ENCODE measurements around the gene DCAF5. TPM values are rescaled to one million over a fixed set of nuclear protein-coding genes. Genes with fewer than 3 reads are reported as not detected.
A peak's percentile ranks its signal among the peaks of the same experiment; 100 is the strongest.

Gene DCAF5
- total and polyA plus RNA-seq, 3 experiments from 2014 or later, result 31.2 to 91.7 (median 32.9) TPM

GRCh38 chr14:69003626-69004025, 149.3 kb downstream of the DCAF5 start:
- H3K4me1 Mint-ChIP-seq, result no peaks in the 10 kb centered on the region
- peaks cover 0 to 5% (median 0%) of the 10 kb centered on the region in 3 donors for H3K36me3 Mint-ChIP-seq
- no peak for DNase-seq
- no peak overlapping the region for H3K27ac ChIP-seq (ENCODE audit: low read depth, low read length)
- ChIA-PET POLR2A (no interaction called here), CTCF (interaction anchor here (1.6 kb wide), 1 partner anchor 9 kb away, joined by 4 read pairs; no protein-coding TSS in a partner anchor)
- H3K27ac Mint-ChIP-seq, result peak overlapping the region in 1 of 8 donors; percentile 31
- no peaks in the 10 kb centered on the region for H3K9me3 ChIP-seq (ENCODE audit: low read length)
- no peaks in the 10 kb centered on the region for H3K27me3 ChIP-seq (ENCODE audit: insufficient read depth, low read length, poor library complexity, severe bottlenecking)
- no peak overlapping the region for H3K4me3 Mint-ChIP-seq
- no peaks in the 10 kb centered on the region for H3K4me1 ChIP-seq (ENCODE audit: insufficient read depth, low read length)
- H3K36me3 ChIP-seq (ENCODE audit: insufficient read depth, low read length), result no peaks in the 10 kb centered on the region
- H3K4me3 ChIP-seq (ENCODE audit: low read length), result no peak overlapping the region
- peaks cover 0 to 2% (median 0%) of the 10 kb centered on the region in 5 donors for H3K9me3 Mint-ChIP-seq
- peaks cover 3 to 18% of the 10 kb centered on the region in 2 donors for H3K27me3 Mint-ChIP-seq

- H3K27ac ChIP-seq (ENCODE audit: low read depth, low read length), result no peak overlapping the region
- no peaks in the 10 kb centered on the region for H3K36me3 ChIP-seq (ENCODE audit: insufficient read depth, low read length)
- CTCF ChIA-PET, result interaction anchor here (0.8 to 1.6 kb wide), 2 partner anchors 90 kb away, joined by 3 read pairs; no protein-coding TSS in a partner anchor
- Mint-ChIP-seq H3K27me3 (peaks cover 2 to 18% of the 10 kb centered on the region in 2 donors), H3K4me1 (no peaks in the 10 kb centered on the region), H3K9me3 (peaks cover 0 to 2% (median 0%) of the 10 kb centered on the region in 5 donors), H3K4me3 (no peak overlapping the region), H3K36me3 (peaks cover 0 to 5% (median 0%) of the 10 kb centered on the region in 3 donors), H3K27ac (no peak overlapping the region)
- no peaks in the 10 kb centered on the region for H3K9me3 ChIP-seq (ENCODE audit: low read length)
- no peaks in the 10 kb centered on the region for H3K27me3 ChIP-seq (ENCODE audit: insufficient read depth, low read length, poor library complexity, severe bottlenecking)
- no peaks in the 10 kb centered on the region for H3K4me1 ChIP-seq (ENCODE audit: insufficient read depth, low read length)
- POLR2A ChIA-PET, result no interaction called here
- peak in 1 of 5 donors; percentile 15 for DNase-seq
- H3K4me3 ChIP-seq (ENCODE audit: low read length), result no peak overlapping the region
Observed at GRCh38 chr14:69002069-69002468, 150.8 kb downstream of the DCAF5 start.

GRCh38 chr14:69001375-69001774, 151.5 kb downstream of the DCAF5 start:
- Mint-ChIP-seq H3K4me3 (no peak overlapping the region), H3K27ac (peak overlapping the region in 1 of 8 donors; percentile 47), H3K4me1 (no peaks in the 10 kb centered on the region), H3K36me3 (peaks cover 0 to 5% (median 0%) of the 10 kb centered on the region in 3 donors), H3K9me3 (peaks cover 0 to 2% (median 0%) of the 10 kb centered on the region in 5 donors), H3K27me3 (peaks cover 2 to 18% of the 10 kb centered on the region in 2 donors)
- H3K9me3 ChIP-seq (ENCODE audit: low read length), result no peaks in the 10 kb centered on the region
- no peak overlapping the region for H3K27ac ChIP-seq (ENCODE audit: low read depth, low read length)
- no peak for DNase-seq
- no peaks in the 10 kb centered on the region for H3K36me3 ChIP-seq (ENCODE audit: insufficient read depth, low read length)
- H3K4me3 ChIP-seq (ENCODE audit: low read length), result no peak overlapping the region
- ChIA-PET CTCF (interaction anchor here (1.1 to 1.6 kb wide), 2 partner anchors 25 to 89 kb away, joined by 3 read pairs; no protein-coding TSS in a partner anchor), POLR2A (no interaction called here)
- no peaks in the 10 kb centered on the region for H3K27me3 ChIP-seq (ENCODE audit: insufficient read depth, low read length, poor library complexity, severe bottlenecking)
- no peaks in the 10 kb centered on the region for H3K4me1 ChIP-seq (ENCODE audit: insufficient read depth, low read length)

Other genes with a start within 250 kb of the DCAF5 start
- gene ACTN1, start 173.8 kb downstream of the DCAF5 start, total RNA-seq, result 10 to 100 TPM; 52.7 to 53.3 TPM
- 47.4 TPM for gene ACTN1, start 173.8 kb downstream of the DCAF5 start, polyA plus RNA-seq
- gene EXD2, start 38.4 kb upstream of the DCAF5 start, total RNA-seq, result 10 to 100 TPM; 11.6 to 12.5 TPM
- 9.3 TPM for gene EXD2, start 38.4 kb upstream of the DCAF5 start, polyA plus RNA-seq
- under 1 TPM in 1 of 2 experiments, not detected in 1; 0.11 TPM for gene GALNT16, start 107.0 kb upstream of the DCAF5 start, total RNA-seq
- gene GALNT16, start 107.0 kb upstream of the DCAF5 start, polyA plus RNA-seq, result not detected
- 100 to 1,000 TPM; 406 to 410 TPM for gene ERH, start 245.2 kb upstream of the DCAF5 start, total RNA-seq
- gene ERH, start 245.2 kb upstream of the DCAF5 start, polyA plus RNA-seq, result 61.2 TPM
- 10 to 100 TPM; 51.3 to 53.6 TPM for gene SLC39A9, start 245.6 kb upstream of the DCAF5 start, total RNA-seq
- 18.9 TPM for gene SLC39A9, start 245.6 kb upstream of the DCAF5 start, polyA plus RNA-seq